ENCODE measurements around the gene PRKN. TPM values are rescaled to one million over a fixed set of nuclear protein-coding genes. Genes with fewer than 3 reads are reported as not detected.
A peak's percentile ranks its signal among the peaks of the same experiment; 100 is the strongest.

Gene PRKN
- total and polyA plus RNA-seq, 9 of the 15 experiments (the other 6 are each of a cell fraction or from before 2014, with no cell fraction given): 0.03 to 0.96 (median 0.15) TPM; not detected in 2

- Histone ChIP-seq H2AFZ (ENCODE audit: low read depth, low read length) (0 out of 2 replicates have a peak overlapping the region, but pooled peaks have one; percentile 28), H3K4me3 (no peak overlapping the region), H3K4me1 (replicated peaks in 1 of 2; ENCODE audit: control insufficient read depth in 2 of 2, insufficient read depth in 2 of 2, low read length in 2 of 2) (peaks cover 0 to 14% of the 10 kb centered on the region in 2 experiments; a peak in 3 of 5 replicates), H3K4me2 (ENCODE audit: insufficient read depth, low read length) (no peak overlapping the region), H3K27me3 (ENCODE audit: control insufficient read depth in 2 of 2, insufficient read depth in 2 of 2, low read length in 2 of 2) (no peaks in the 10 kb centered on the region), H3K9me1 (ENCODE audit: control insufficient read depth, insufficient read depth, low read length) (no peaks in the 10 kb centered on the region), H4K20me1 (replicated peaks; ENCODE audit: control insufficient read depth, insufficient read depth, low read length) (no peaks in the 10 kb centered on the region), H3K36me3 (ENCODE audit: control insufficient read depth, insufficient read depth, low read length) (no peaks in the 10 kb centered on the region), H3K9me3 (replicated peaks; ENCODE audit: control insufficient read depth, insufficient read depth, low read depth, low read length) (peaks cover 12% of the 10 kb centered on the region), H3K27ac (ENCODE audit: extremely low read depth, low read depth, low read length) (no peak overlapping the region), H3K9ac (ENCODE audit: insufficient read depth in 1 of 2, low read depth in 2 of 2, low read length in 2 of 2) (no peak overlapping the region), H3K79me2 (ENCODE audit: control insufficient read depth, insufficient read depth, low read length) (no peaks in the 10 kb centered on the region)
- CTCF ChIA-PET (ENCODE audit: low intra/inter-chr PET ratio): no interaction called here
- 14% methylated on average over 5 of the region's 5 CpGs for WGBS (ENCODE audit: insufficient coverage, low coverage, missing lambda C conversion rate)
- POLR2A ChIA-PET: interaction anchor here (0.9 to 1.0 kb wide), 2 partner anchors 9 to 49 kb away, joined by 4 to 5 read pairs; no protein-coding TSS in a partner anchor
- no peak for FAIRE-seq
- no peak for DNase-seq (ENCODE audit: extremely low read depth in 1 of 4, low spot score in 3 of 4)
- ATAC-seq: no peak
- in situ Hi-C loops (cut with MboI): no loop called here
- intact Hi-C loops (cut with micrococcal nuclease): no loop called here
- BruUV-seq (replicated peaks): no TSS peak
- TF ChIP-seq MTA2 (IDR thresholded peaks at IDR 0.05; ENCODE audit: low read depth): no peak
- TF ChIP-seq NFXL1 (CRISPR knock-in tag; IDR thresholded peaks at IDR 0.05): no peak
- no peak for TF ChIP-seq ARHGAP35 (IDR thresholded peaks at IDR 0.05; ENCODE audit: partially characterized antibody)
- TF ChIP-seq ELK1 (CRISPR knock-in tag; IDR thresholded peaks at IDR 0.05): no peak
- TF ChIP-seq HDAC3 (IDR thresholded peaks at IDR 0.05; ENCODE audit: borderline replicate concordance, partially characterized antibody): no peak
- no peak for TF ChIP-seq ZBTB11 (CRISPR knock-in tag; IDR thresholded peaks at IDR 0.05)
- TF ChIP-seq NFE2 (IDR thresholded peaks at IDR 0.05; ENCODE audit: low read depth): no peak
- no peak for TF ChIP-seq SMAD2 (IDR thresholded peaks at IDR 0.05; ENCODE audit: low read depth, low read length)
- no peak for TF ChIP-seq KDM4B (IDR thresholded peaks at IDR 0.05; ENCODE audit: borderline replicate concordance in 2 of 2, low read depth in 1 of 2)
- no peak for TF ChIP-seq VEZF1 (CRISPR knock-in tag; IDR thresholded peaks at IDR 0.05)
- no peak for TF ChIP-seq ZNF561 (CRISPR knock-in tag; conservative IDR thresholded peaks at IDR 0.05)
- TF ChIP-seq MCM5 (IDR thresholded peaks at IDR 0.05; ENCODE audit: low read depth): no peak
- no peak for TF ChIP-seq ASH1L (IDR thresholded peaks at IDR 0.05; ENCODE audit: borderline replicate concordance, low read depth, partially characterized antibody)
- TF ChIP-seq PURB (CRISPR knock-in tag; IDR thresholded peaks at IDR 0.05; ENCODE audit: low read depth): no peak
- TF ChIP-seq MCM3 (IDR thresholded peaks at IDR 0.05): no peak
- TF ChIP-seq NCOA4 (IDR thresholded peaks at IDR 0.05; ENCODE audit: partially characterized antibody): no peak
Observed at GRCh38 chr6:161359618-161359945, 1368.0 kb downstream of the PRKN start.
